ENCODE data around the gene UNC93A. TPM values are rescaled to one million over a fixed set of nuclear protein-coding genes. Genes with fewer than 3 reads are reported as not detected.

UNC93A gene
- total RNA-seq, 4 donors from 2014 or later = not detected

- Histone ChIP-seq H3K4me1 (no peaks in the 10 kb centered on the region), H3K4me3 (replicated peaks in 1 of 3) (no peak overlapping the region), H3K36me3 (no peaks in the 10 kb centered on the region), H3K9me3 (no peaks in the 10 kb centered on the region), H3K27ac (no peak overlapping the region), H3K27me3 (no peaks in the 10 kb centered on the region)
- intact Hi-C loops (cut with DNase I) = no loop called here
- no peak for DNase-seq
- 73 to 78% methylated on average over 5 to 8 of the region's 8 CpGs for WGBS, 2 donors
- TF ChIP-seq, protein P1, sequence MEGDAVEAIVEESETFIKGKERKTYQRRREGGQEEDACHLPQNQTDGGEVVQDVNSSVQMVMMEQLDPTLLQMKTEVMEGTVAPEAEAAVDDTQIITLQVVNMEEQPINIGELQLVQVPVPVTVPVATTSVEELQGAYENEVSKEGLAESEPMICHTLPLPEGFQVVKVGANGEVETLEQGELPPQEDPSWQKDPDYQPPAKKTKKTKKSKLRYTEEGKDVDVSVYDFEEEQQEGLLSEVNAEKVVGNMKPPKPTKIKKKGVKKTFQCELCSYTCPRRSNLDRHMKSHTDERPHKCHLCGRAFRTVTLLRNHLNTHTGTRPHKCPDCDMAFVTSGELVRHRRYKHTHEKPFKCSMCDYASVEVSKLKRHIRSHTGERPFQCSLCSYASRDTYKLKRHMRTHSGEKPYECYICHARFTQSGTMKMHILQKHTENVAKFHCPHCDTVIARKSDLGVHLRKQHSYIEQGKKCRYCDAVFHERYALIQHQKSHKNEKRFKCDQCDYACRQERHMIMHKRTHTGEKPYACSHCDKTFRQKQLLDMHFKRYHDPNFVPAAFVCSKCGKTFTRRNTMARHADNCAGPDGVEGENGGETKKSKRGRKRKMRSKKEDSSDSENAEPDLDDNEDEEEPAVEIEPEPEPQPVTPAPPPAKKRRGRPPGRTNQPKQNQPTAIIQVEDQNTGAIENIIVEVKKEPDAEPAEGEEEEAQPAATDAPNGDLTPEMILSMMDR (IDR thresholded peaks at IDR 0.05) = no peak
- no peak for TF ChIP-seq POLR2A (IDR thresholded peaks at IDR 0.05)
Observed at GRCh38 chr6:167329014-167329413, 37.9 kb downstream of the UNC93A start.

DNA sequence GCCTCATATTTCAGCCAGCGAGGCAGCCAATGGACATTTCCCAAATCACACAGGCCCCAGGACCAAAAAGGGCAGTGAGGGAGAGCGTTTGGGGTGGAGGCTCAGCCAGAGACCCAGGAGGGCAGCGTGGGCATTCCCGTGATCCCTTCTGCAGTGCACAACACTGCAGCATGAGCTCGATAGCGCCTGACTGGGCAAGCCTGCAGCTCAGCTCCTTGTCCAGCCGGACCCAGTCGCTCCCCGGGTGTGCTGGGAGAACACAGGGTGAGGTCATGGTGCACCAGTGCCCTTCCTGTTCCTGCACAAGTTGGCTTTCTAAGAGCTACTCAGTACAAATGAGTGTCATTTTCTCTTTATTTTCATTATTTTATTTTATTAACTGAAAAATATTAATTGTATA is 39.6 kb downstream of the UNC93A start:
- no peak for DNase-seq
- Histone ChIP-seq H3K36me3 (no peaks in the 10 kb centered on the region), H3K9me3 (no peaks in the 10 kb centered on the region), H3K27me3 (no peaks in the 10 kb centered on the region), H3K27ac (no peak overlapping the region), H3K4me1 (no peaks in the 10 kb centered on the region), H3K4me3 (replicated peaks in 1 of 3) (no peak overlapping the region)
- intact Hi-C loops (cut with DNase I) = no loop called here
- WGBS, 2 donors = 83 to 86% methylated on average over 9 of the region's 9 CpGs
- TF ChIP-seq, protein P1 (IDR thresholded peaks at IDR 0.05) = no peak
- no peak for TF ChIP-seq POLR2A (IDR thresholded peaks at IDR 0.05)

- intact Hi-C loops (cut with DNase I) = no loop called here
- H3K27ac ChIP-seq = no peak overlapping the region
- WGBS, 2 donors = 64 to 70% methylated on average over 11 of the region's 11 CpGs
- no peaks in the 10 kb centered on the region for H3K9me3 ChIP-seq
- no peak overlapping the region for H3K4me3 ChIP-seq (replicated peaks in 1 of 3)
- peak in 1 of 2 donors; percentile 20 for DNase-seq
- TF ChIP-seq POLR2A (IDR thresholded peaks at IDR 0.05) = no peak
- TF ChIP-seq, protein P1 (IDR thresholded peaks at IDR 0.05) = no peak
- no peaks in the 10 kb centered on the region for H3K27me3 ChIP-seq
- no peaks in the 10 kb centered on the region for H3K4me1 ChIP-seq
- H3K36me3 ChIP-seq = no peaks in the 10 kb centered on the region
Observed at GRCh38 chr6:167331565-167331964, 40.5 kb downstream of the UNC93A start.

- DNase-seq = no peak
- no peaks in the 10 kb centered on the region for H3K9me3 ChIP-seq
- H3K4me1 ChIP-seq = no peaks in the 10 kb centered on the region
- no peaks in the 10 kb centered on the region for H3K36me3 ChIP-seq
- H3K4me3 ChIP-seq (replicated peaks in 1 of 3) = no peak overlapping the region
- no peak for TF ChIP-seq POLR2A (IDR thresholded peaks at IDR 0.05)
- TF ChIP-seq, protein P1 (IDR thresholded peaks at IDR 0.05) = no peak
- no peaks in the 10 kb centered on the region for H3K27me3 ChIP-seq
- 88 to 92% methylated on average over 18 to 19 of the region's 19 CpGs for WGBS, 2 donors
- H3K27ac ChIP-seq = no peak overlapping the region
- intact Hi-C loops (cut with DNase I) = no loop called here
Observed at GRCh38 chr6:167336844-167337630, 45.9 kb downstream of the UNC93A start.

- TF ChIP-seq, protein P1 (IDR thresholded peaks at IDR 0.05) = no peak
- no peak for TF ChIP-seq POLR2A (IDR thresholded peaks at IDR 0.05)
- WGBS, 2 donors = 89 to 92% methylated on average over 5 of the region's 5 CpGs
- DNase-seq = no peak
- Histone ChIP-seq H3K4me1 (no peaks in the 10 kb centered on the region), H3K4me3 (replicated peaks in 1 of 3) (no peak overlapping the region), H3K27me3 (no peaks in the 10 kb centered on the region), H3K36me3 (no peaks in the 10 kb centered on the region), H3K27ac (no peak overlapping the region), H3K9me3 (no peaks in the 10 kb centered on the region)
- intact Hi-C loops (cut with DNase I) = no loop called here
Observed at GRCh38 chr6:167337675-167338449, 46.7 kb downstream of the UNC93A start.
